Endothelial cell of umbilical vein (primary cell): ENCODE results near the gene SDHAF2. TPM values are rescaled to one million over a fixed set of nuclear protein-coding genes. Genes with fewer than 3 reads are reported as not detected.
"Not testable (repeated sequence)": the region's sequence is repeated elsewhere in the genome, so short reads cannot be mapped to it uniquely, and the experiment has no call there.

Experiments used
- BruUV-seq: library from RNA; stranded (reverse); fragments of 400-500 nt; replicated peaks from 2 replicates; lab custom pipeline; 2021; lab: Mats Ljungman, UMichigan
- CTCF ChIA-PET: fragments of 300-600, 350-600 bp; sonication (Branson Sonifier 250); formaldehyde crosslinking; loops from one replicate; lab custom pipeline; 2021; ENCODE audit warnings: antibody characterized with exemption, inconsistent platforms; lab: Charles Lee
- POLR2A ChIA-PET: fragments of 300-600, 350-600 bp; sonication (Branson Sonifier 250); formaldehyde crosslinking; loops from one replicate; lab custom pipeline; 2021; ENCODE audit warnings: antibody characterized with exemption, inconsistent platforms; lab: Charles Lee
- DNase-seq: peaks from one replicate; pipeline ENCODE4 v3.0.0-alpha.2; 2011; ENCODE audit warnings: low read depth, low spot score
- FAIRE-seq: peaks from 2 replicates; lab custom pipeline; 2011; peaks lifted over from hg19 to GRCh38; lab: Jason Lieb, UNC
- H2AFZ ChIP-seq: 2 replicates; pipeline ENCODE4 v1.6.0; 2012; ENCODE audit warnings: low read depth, low read length, control low read depth, inconsistent platforms
- H3K27ac ChIP-seq: 2 replicates; pipeline ENCODE4 v1.5.1; 2011; ENCODE audit warnings: low read depth, mild to moderate bottlenecking, control low read depth, low read length, moderate library complexity; ENCODE audit not compliant: insufficient read depth
- H3K27me3 ChIP-seq, 2 experiments: 2 replicates each; pipeline versions ENCODE4 v1.6.0 to v1.6.1; 2011; ENCODE audit warnings: low read length in 2 of 2, mixed read lengths in 1 of 2; ENCODE audit not compliant: control insufficient read depth in 2 of 2, insufficient read depth in 2 of 2
- H3K36me3 ChIP-seq, 2 experiments: 2 replicates in 1 of 2; 3 replicates in 1 of 2; pipeline ENCODE4 v1.5.1; 2011; ENCODE audit warnings: low read length in 2 of 2, mild to moderate bottlenecking in 1 of 2, moderate library complexity in 1 of 2; ENCODE audit not compliant: control insufficient read depth in 2 of 2, insufficient read depth in 2 of 2; ENCODE audit errors: extremely low read depth in 1 of 2
- H3K4me1 ChIP-seq: 3 replicates; pipeline ENCODE4 v1.5.1; 2011; ENCODE audit warnings: mild to moderate bottlenecking, low read length; ENCODE audit not compliant: control insufficient read depth, insufficient read depth; ENCODE audit errors: extremely low read depth
- H3K4me2 ChIP-seq: 2 replicates; pipeline ENCODE4 v1.6.1; 2011; ENCODE audit warnings: low read length, control low read depth, mixed read lengths; ENCODE audit not compliant: insufficient read depth
- H3K4me3 ChIP-seq, 3 experiments: fragments of 200-600 bp in 1 of 3; sonication (generic), shearing (Covaris generic) in 1 of 3; replicated peaks in 1 of 3; 2 replicates each; pipeline ENCODE4 v1.5.1; 2011 to 2016; ENCODE audit warnings: control low read depth in 3 of 3, low read length in 3 of 3, mild to moderate bottlenecking in 2 of 3, inconsistent platforms in 1 of 3, low read depth in 1 of 3, moderate library complexity in 1 of 3; ENCODE audit not compliant: insufficient read depth in 1 of 3
- H3K79me2 ChIP-seq: 2 replicates; pipeline ENCODE4 v1.6.0; 2012; ENCODE audit warnings: low read length, inconsistent platforms; ENCODE audit not compliant: control insufficient read depth, insufficient read depth
- H3K9ac ChIP-seq: replicated peaks from 2 replicates; pipeline ENCODE3; 2011; ENCODE audit warnings: low read length, control low read depth; ENCODE audit not compliant: insufficient read depth; ENCODE audit errors: extremely low read depth
- H3K9me1 ChIP-seq: replicated peaks from 3 replicates; pipeline ENCODE4 v1.6.0; 2011; ENCODE audit warnings: mild to moderate bottlenecking, low read length; ENCODE audit not compliant: control insufficient read depth, insufficient read depth; ENCODE audit errors: extremely low read depth
- H3K9me3 ChIP-seq: replicated peaks from 2 replicates; pipeline ENCODE4 v1.5.1; 2012; ENCODE audit warnings: low read length, inconsistent platforms; ENCODE audit not compliant: control insufficient read depth, insufficient read depth
- H4K20me1 ChIP-seq: replicated peaks from 2 replicates; pipeline ENCODE3; 2011; ENCODE audit warnings: mild to moderate bottlenecking, low read length; ENCODE audit not compliant: control insufficient read depth, insufficient read depth; ENCODE audit errors: extremely low read depth
- CTCF ChIP-seq, 2 donors: IDR thresholded peaks; 1 replicate in 1 of 2; 2 replicates in 1 of 2; pipeline ENCODE4 v1.5.1; 2011; ENCODE audit warnings: low read length in 2 of 2, mild to moderate bottlenecking in 2 of 2, moderate library complexity in 2 of 2, control low read depth in 1 of 2, inconsistent platforms in 1 of 2, low read depth in 1 of 2; ENCODE audit not compliant: insufficient read depth in 1 of 2; ENCODE audit errors: extremely low read depth in 1 of 2
- EZH2 ChIP-seq: IDR thresholded peaks from 2 replicates; pipeline ENCODE4 v1.6.1; 2012; ENCODE audit warnings: borderline replicate concordance, low read depth, mild to moderate bottlenecking, moderate library complexity, low read length, inconsistent platforms; ENCODE audit not compliant: severe bottlenecking
- FOS ChIP-seq: IDR thresholded peaks from 2 replicates; pipeline ENCODE4 v1.6.1; 2011; ENCODE audit warnings: mild to moderate bottlenecking, low read length, moderate library complexity, borderline replicate concordance; ENCODE audit not compliant: insufficient read depth
- GATA2 ChIP-seq: IDR thresholded peaks from 2 replicates; pipeline ENCODE4 v1.7.0; 2011; ENCODE audit warnings: low read depth, mild to moderate bottlenecking, moderate library complexity, mixed read lengths, low read length; ENCODE audit not compliant: insufficient read length, insufficient read depth
- JUN ChIP-seq: IDR thresholded peaks from 2 replicates; pipeline ENCODE4 v1.6.1; 2011; ENCODE audit warnings: borderline replicate concordance, low read depth; ENCODE audit not compliant: insufficient read length, insufficient read depth
- MAX ChIP-seq: IDR thresholded peaks from 2 replicates; pipeline ENCODE4 v1.6.1; 2011; ENCODE audit not compliant: insufficient read depth, insufficient read length
- MYC ChIP-seq: IDR thresholded peaks from one replicate; pipeline ENCODE4 v1.6.1; 2011; ENCODE audit warnings: mild to moderate bottlenecking, low read depth, low read length
- POLR2A ChIP-seq: IDR thresholded peaks from 2 replicates; pipeline ENCODE4 v1.6.1; 2012; ENCODE audit warnings: low read depth, mild to moderate bottlenecking, control low read depth, low read length
- POLR2AphosphoS5 ChIP-seq: IDR thresholded peaks from 2 replicates; pipeline ENCODE4 v1.6.1; 2012; ENCODE audit warnings: low read depth, mild to moderate bottlenecking, control low read depth, low read length, moderate library complexity; ENCODE audit not compliant: insufficient read depth
- dilution Hi-C: fragments of 300-500 bp; cut with MboI; formaldehyde crosslinking; loops from one replicate; pipeline ENCODE4 v1.15.0; 2019; ENCODE audit warnings: low sequenced_read_pairs; ENCODE audit not compliant: extremely low pct_ligation_motif_present
- intact Hi-C: fragments of 100-400 bp; cut with micrococcal nuclease; formaldehyde crosslinking; loops from one replicate; pipeline ENCODE4 v1.10.0; 2022
- polyA plus RNA-seq, 4 experiments: library from polyadenylated mRNA; depleted of rRNA in 3 of 4; stranded (reverse) in 3 of 4; unstranded in 1 of 4; fragments of >200 nt; gene quantifications; 2 replicates each; pipeline versions ENCODE4 v1.2.1 to v1.2.3, GENCODE V29; 2011 to 2012; ENCODE audit warnings: missing spikeins in 1 of 4
- total RNA-seq: library from RNA; stranded (reverse); gene quantifications from 2 replicates; pipeline ENCODE4 v1.2.3, GENCODE V29; 2021

The SDHAF2 gene
- total and polyA plus RNA-seq, 2 donors (not counting 3 experiments of a cell fraction or from before 2014, with no cell fraction given), result 44.5 to 128 TPM

GRCh38 chr11:61380884-61381283 is 49.0 kb upstream of the SDHAF2 start:
- no peak overlapping the region for H2AFZ ChIP-seq
- no peaks in the 10 kb centered on the region for H4K20me1 ChIP-seq
- no peaks in the 10 kb centered on the region for H3K36me3 ChIP-seq
- TF ChIP-seq FOS (no peak), POLR2AphosphoS5 (no peak), MYC (no peak), GATA2 (no peak), EZH2 (no peak), MAX (no peak), POLR2A (no peak), CTCF (IDR thresholded peaks at IDR 0.05; ENCODE audit: extremely low read depth in 1 of 2, insufficient read depth in 1 of 2, low read depth in 1 of 2, low read length in 2 of 2) (no peak), JUN (no peak)
- ChIA-PET POLR2A (no interaction called here), CTCF (interaction anchor here (1.1 kb wide), 1 partner anchor 11 kb away, joined by 4 read pairs; no protein-coding TSS in a partner anchor)
- no peak for DNase-seq
- BruUV-seq, result no TSS peak
- H3K9me3 ChIP-seq, result no peaks in the 10 kb centered on the region
- H3K27ac ChIP-seq, result no peak overlapping the region
- dilution Hi-C loops (no loop called here), intact Hi-C loops (no loop called here)
- no peak for FAIRE-seq
- H3K9me1 ChIP-seq, result no peaks in the 10 kb centered on the region
- H3K79me2 ChIP-seq, result no peaks in the 10 kb centered on the region
- H3K4me2 ChIP-seq, result no peak overlapping the region
- no peaks in the 10 kb centered on the region for H3K4me1 ChIP-seq
- H3K9ac ChIP-seq, result no peak overlapping the region
- H3K4me3 ChIP-seq, result no peak overlapping the region
- H3K27me3 ChIP-seq, result no peaks in the 10 kb centered on the region

- intact Hi-C loops, result loop anchor here (2.0 kb wide), 1 partner anchor 255 kb away; no protein-coding TSS in a partner anchor
- H3K27ac ChIP-seq, dilution Hi-C loops, H3K9me1 ChIP-seq, FAIRE-seq, H3K79me2 ChIP-seq, H3K36me3 ChIP-seq, H4K20me1 ChIP-seq, H3K4me2 ChIP-seq, DNase-seq, H3K27me3 ChIP-seq, H3K9me3 ChIP-seq, H3K4me3 ChIP-seq, POLR2A ChIA-PET, BruUV-seq, H2AFZ ChIP-seq, H3K4me1 ChIP-seq, H3K9ac ChIP-seq: not testable (repeated sequence)
- CTCF ChIA-PET, result interaction anchor here (1.1 to 6.3 kb wide), 7 partner anchors 9 to 131 kb away, joined by 3 to 345 read pairs (median 24); partner anchors contain the start of genes CYB561A3, DDB1, TKFC and TMEM138
These were observed 46.1 kb upstream of the SDHAF2 start for GRCh38 chr11:61383859-61384258.
